NCI-H2196 (cell line): Measurements from ENCODE around the gene ZNF43.
"Not testable (repeated sequence)": the region's sequence is repeated elsewhere in the genome, so short reads cannot be mapped to it uniquely, and the experiment has no call there.

Experiments
- DNase-seq: peaks from one replicate; lab custom pipeline; 2025; ENCODE audit not compliant: unreplicated experiment; lab: John Stamatoyannopoulos, UW

Gene ZNF43

GRCh38 chr19:21812448-21812847 is 23.5 kb downstream of the ZNF43 start:
- no peak for DNase-seq

- not testable (repeated sequence) for DNase-seq
Measured at GRCh38 chr19:21808400-21809000, 27.5 kb downstream of the ZNF43 start.

GRCh38 chr19:21789466-21790085 is 46.4 kb downstream of the ZNF43 start:
- no peak for DNase-seq

- no peak for DNase-seq
Measured at GRCh38 chr19:21786936-21787335, 49.0 kb downstream of the ZNF43 start.

GRCh38 chr19:21775792-21776191 is 60.2 kb downstream of the ZNF43 start:
- DNase-seq: not testable (repeated sequence)

GRCh38 chr19:21767065-21767800 is 68.7 kb downstream of the ZNF43 start, which contains the start of gene ZNF100:
Gene ZNF100 (minus strand): TSS chr19:21767579. CDS start chr19:21767429, 150 bp downstream.
- peak; percentile 92 for DNase-seq

GRCh38 chr19:21766705-21767064 is 69.3 kb downstream of the ZNF43 start:
- DNase-seq: not testable (repeated sequence)

GRCh38 chr19:21765151-21765550 is 70.8 kb downstream of the ZNF43 start:
- no peak for DNase-seq

GRCh38 chr19:21761547-21761946 is 74.4 kb downstream of the ZNF43 start:
- DNase-seq: not testable (repeated sequence)

- DNase-seq: no peak
Measured at GRCh38 chr19:21758296-21758695, 77.7 kb downstream of the ZNF43 start.

- DNase-seq: not testable (repeated sequence)
Measured at GRCh38 chr19:21755555-21755954, 80.4 kb downstream of the ZNF43 start.
